C4-2B (cell line): ENCODE results near the gene MACROD1.

Experiments
- CTCF ChIP-seq: fragments of 450-650 bp; conservative IDR thresholded peaks from 2 replicates; pipeline ENCODE4 v1.5.1; 2017; ENCODE audit warnings: mild to moderate bottlenecking
- ZFX ChIP-seq: fragments of 450-650 bp; IDR thresholded peaks from 2 replicates; pipeline ENCODE4 v1.6.1; 2017

GRCh38 chr11:64126371-64126770 lies 39.5 kb downstream of the MACROD1 start:
- TF ChIP-seq CTCF, result no peak
- TF ChIP-seq ZFX, result no peak
